Fibroblast of villous mesenchyme (primary cell): ENCODE measurements around the gene MEA1. TPM values are rescaled to one million over a fixed set of nuclear protein-coding genes. Genes with fewer than 3 reads are reported as not detected.
"Not testable (repeated sequence)": the region's sequence is repeated elsewhere in the genome, so short reads cannot be mapped to it uniquely, and the experiment has no call there.

Experiments
- DNase-seq: peaks from one replicate; pipeline ENCODE4 v3.0.0-alpha.2; 2010; ENCODE audit warnings: low read depth
- H3K4me3 ChIP-seq: 2 replicates; pipeline ENCODE4 v1.5.1; 2011; ENCODE audit warnings: low read depth, mild to moderate bottlenecking, low read length
- total RNA-seq: library from RNA; depleted of rRNA; stranded (reverse); fragments of >200 nt; gene quantifications from 2 replicates; pipeline ENCODE4 v1.2.3, GENCODE V29; 2012
- TF ChIP-seq, protein P1 (sequence below): IDR thresholded peaks from 2 replicates; pipeline ENCODE4 v1.5.1; 2012; ENCODE audit warnings: low read depth, mild to moderate bottlenecking, low read length; ENCODE audit not compliant: insufficient read depth

The MEA1 gene
- total RNA-seq, 1 donor: 60.0 TPM

DNA sequence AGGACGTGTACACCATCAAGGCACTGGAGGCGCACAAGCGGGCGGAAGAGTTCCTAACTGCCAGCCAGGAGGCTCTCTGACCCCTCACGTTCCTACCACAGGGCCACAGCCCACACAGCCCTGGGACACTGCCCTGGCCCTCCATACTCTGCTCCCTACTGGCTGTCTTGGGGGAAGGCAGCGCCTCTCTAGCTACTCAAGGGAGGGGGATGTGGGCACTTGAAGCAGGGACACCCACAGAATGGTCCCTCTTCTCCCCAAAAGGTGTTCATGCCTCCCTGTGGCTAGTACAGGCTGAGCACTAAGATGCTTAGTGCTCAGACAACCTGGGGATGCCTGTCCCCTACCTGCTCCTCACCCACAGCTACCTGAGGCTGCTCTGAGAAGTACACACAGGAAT is 2.5 kb downstream of the MEA1 start:
- no peak overlapping the region for H3K4me3 ChIP-seq
- no peak for DNase-seq
- TF ChIP-seq, protein P1, sequence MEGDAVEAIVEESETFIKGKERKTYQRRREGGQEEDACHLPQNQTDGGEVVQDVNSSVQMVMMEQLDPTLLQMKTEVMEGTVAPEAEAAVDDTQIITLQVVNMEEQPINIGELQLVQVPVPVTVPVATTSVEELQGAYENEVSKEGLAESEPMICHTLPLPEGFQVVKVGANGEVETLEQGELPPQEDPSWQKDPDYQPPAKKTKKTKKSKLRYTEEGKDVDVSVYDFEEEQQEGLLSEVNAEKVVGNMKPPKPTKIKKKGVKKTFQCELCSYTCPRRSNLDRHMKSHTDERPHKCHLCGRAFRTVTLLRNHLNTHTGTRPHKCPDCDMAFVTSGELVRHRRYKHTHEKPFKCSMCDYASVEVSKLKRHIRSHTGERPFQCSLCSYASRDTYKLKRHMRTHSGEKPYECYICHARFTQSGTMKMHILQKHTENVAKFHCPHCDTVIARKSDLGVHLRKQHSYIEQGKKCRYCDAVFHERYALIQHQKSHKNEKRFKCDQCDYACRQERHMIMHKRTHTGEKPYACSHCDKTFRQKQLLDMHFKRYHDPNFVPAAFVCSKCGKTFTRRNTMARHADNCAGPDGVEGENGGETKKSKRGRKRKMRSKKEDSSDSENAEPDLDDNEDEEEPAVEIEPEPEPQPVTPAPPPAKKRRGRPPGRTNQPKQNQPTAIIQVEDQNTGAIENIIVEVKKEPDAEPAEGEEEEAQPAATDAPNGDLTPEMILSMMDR: no peak

DNA sequence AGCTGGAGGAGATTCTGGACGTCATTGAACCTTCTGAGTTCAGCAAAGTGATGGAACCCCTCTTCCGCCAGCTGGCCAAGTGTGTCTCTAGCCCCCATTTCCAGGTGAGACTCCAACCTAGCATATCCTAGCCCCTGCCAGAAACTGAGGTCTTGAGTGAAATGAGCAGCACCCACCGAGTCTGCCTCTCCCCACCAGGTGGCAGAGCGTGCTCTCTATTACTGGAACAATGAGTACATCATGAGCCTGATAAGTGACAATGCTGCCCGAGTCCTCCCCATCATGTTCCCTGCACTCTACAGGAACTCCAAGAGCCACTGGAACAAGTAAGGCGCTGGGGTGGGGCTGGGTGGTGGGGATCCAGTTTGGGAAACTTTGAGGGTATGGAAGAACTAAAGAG is 4.6 kb downstream of the MEA1 start:
- no peak overlapping the region for H3K4me3 ChIP-seq
- peak; percentile 24 for DNase-seq
- TF ChIP-seq, protein P1: peak; percentile 49

DNA sequence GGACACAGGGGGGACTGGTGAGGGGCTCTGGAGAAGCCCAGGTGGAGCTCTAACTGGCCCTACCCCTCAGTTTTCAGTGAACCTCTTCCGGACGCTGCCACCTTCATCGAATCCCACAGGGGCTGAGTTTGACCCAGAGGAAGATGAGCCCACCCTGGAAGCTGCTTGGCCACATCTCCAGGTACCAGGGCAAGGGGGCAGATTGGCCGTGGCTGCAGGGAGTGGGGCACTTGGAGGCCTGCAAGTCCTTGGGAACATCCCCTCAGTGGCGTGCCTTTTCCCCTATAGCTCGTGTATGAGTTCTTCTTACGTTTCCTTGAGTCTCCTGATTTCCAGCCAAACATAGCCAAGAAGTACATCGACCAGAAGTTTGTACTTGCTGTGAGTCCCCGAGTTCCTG is 6.6 kb downstream of the MEA1 start:
- TF ChIP-seq, protein P1: no peak
- no peak for DNase-seq
- no peak overlapping the region for H3K4me3 ChIP-seq

DNA sequence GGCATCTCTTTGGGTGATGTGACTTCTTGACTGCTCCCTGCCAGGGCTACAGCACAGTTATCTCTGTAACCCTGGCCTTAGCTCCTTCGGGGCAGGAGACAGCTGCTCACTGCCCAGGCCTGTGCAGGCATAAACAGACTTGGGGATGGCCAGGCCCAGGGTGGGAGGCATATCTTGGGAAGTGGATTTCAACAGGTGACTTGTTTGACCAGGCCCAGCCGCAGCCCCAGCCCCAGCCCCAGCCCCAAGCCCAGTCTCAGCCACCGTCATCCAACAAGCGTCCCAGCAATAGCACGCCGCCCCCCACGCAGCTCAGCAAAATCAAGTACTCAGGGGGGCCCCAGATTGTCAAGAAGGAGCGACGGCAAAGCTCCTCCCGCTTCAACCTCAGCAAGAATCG is 7.5 kb downstream of the MEA1 start:
- TF ChIP-seq, protein P1: no peak
- H3K4me3 ChIP-seq: no peak overlapping the region
- DNase-seq: no peak

DNA sequence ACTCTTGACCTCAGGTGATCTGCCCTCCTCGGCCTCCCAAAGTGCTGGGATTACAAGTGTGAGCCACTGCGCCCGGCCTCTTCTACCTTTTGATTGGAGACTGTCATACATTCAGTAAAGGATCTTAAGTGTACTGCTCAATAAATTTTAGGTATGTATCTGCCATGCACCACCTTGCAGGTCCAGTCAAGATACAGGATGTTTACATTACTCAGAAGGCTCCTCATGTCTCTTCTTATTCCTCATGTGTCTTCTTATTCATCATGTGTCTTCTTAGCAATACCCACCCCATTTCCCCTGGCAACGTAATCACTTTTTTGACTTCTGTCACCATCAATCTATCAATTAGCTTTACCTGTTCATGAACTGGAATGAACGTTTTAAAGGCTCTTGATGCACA is 7.9 kb downstream of the MEA1 start:
- H3K4me3 ChIP-seq: no peak overlapping the region
- DNase-seq: no peak
- TF ChIP-seq, protein P1: no peak

DNA sequence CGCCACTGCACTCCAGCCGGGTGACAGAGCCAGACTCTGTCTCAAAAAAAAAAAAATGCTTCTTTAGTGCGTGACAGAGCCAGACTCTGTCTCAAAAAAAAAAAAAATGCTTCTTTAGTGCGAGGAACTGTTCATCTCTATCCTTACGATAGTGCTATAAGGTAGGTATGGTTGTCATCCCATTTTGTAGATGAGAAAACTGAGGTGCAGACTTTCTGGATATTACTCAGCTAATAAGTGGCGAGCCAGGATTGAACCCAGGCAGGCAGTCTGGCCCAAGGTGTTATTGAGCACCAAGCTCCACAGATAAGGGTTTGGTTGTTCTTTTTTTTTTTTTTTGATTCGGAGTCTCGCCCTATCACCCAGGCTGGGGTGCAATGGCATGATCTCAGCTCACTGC is 11.9 kb downstream of the MEA1 start:
- H3K4me3 ChIP-seq: no peak overlapping the region
- DNase-seq: no peak
- TF ChIP-seq, protein P1: no peak

DNA sequence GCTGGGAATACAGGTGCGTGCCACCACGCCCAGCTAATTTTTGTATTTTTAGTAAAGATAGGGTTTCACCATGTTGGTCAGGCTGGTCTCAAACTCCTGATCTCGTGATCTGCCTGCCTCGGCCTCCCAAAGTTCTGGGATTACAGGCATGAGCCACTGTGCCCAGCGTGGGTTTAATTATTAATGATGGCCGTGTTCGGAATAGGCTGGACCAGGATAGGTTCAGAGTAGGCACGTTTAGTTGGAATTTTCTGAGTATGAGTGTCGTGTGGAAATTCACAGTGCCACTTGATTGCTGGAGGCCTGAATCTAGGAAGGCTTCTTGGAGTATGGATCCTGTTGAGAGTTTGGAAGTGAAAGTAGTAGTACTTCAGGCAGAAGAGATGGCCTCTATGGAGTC is 15.5 kb downstream of the MEA1 start:
- DNase-seq, H3K4me3 ChIP-seq: not testable (repeated sequence)
